GM12878 (cell line): Measurements from ENCODE around the gene SLC34A1. TPM values are rescaled to one million over a fixed set of nuclear protein-coding genes. Genes with fewer than 3 reads are reported as not detected.

Experiments used
- ATAC-seq: fragments of 200-7000 bp; cut with Tn5 transposase; 3 replicates; pipeline ENCODE4 v1.9.1; 2020; ENCODE audit warnings: mild to moderate bottlenecking, moderate library complexity
- BruUV-seq: library from RNA; stranded (reverse); fragments of 400-500 nt; replicated peaks from 2 replicates; lab custom pipeline; 2021; lab: Mats Ljungman, UMichigan
- CTCF ChIA-PET: fragments of 300-600 bp; sonication (Branson Sonifier 250); formaldehyde crosslinking; extraction: SDS; loops from one replicate; lab custom pipeline; 2021; ENCODE audit warnings: inconsistent platforms; lab: Yijun Ruan, JAX
- POLR2A ChIA-PET: fragments of 350-600 bp; formaldehyde crosslinking; extraction: SDS; loops from one replicate; lab custom pipeline; 2021; ENCODE audit warnings: inconsistent platforms; lab: Charles Lee
- RAD21 ChIA-PET: fragments of 300-600 bp; sonication (Branson Sonifier 250); formaldehyde crosslinking; loops from one replicate; lab custom pipeline; 2023; ENCODE audit warnings: antibody characterized with exemption; ENCODE audit not compliant: unreplicated experiment; lab: Charles Lee
- SMC1A ChIA-PET: fragments of 300-600 bp; sonication (Branson Sonifier 250); formaldehyde crosslinking; loops from one replicate; lab custom pipeline; 2023; ENCODE audit not compliant: unreplicated experiment, uncharacterized antibody; lab: Charles Lee
- DNase-seq: peaks from one replicate; pipeline ENCODE4 v3.0.0-alpha.2; 2011; ENCODE audit warnings: low read depth, low spot score
- FAIRE-seq: peaks from 3 replicates; lab custom pipeline; 2011; peaks lifted over from hg19 to GRCh38; lab: Jason Lieb, UNC
- H2AFZ ChIP-seq: 2 replicates; pipeline ENCODE4 v1.6.0; 2011; ENCODE audit warnings: low read depth, low read length, control low read depth; ENCODE audit not compliant: control insufficient read depth
- H3K27ac ChIP-seq: 2 replicates; pipeline ENCODE4 v1.5.1; 2011; ENCODE audit warnings: control low read depth; ENCODE audit not compliant: control insufficient read depth, insufficient read depth
- H3K27me3 ChIP-seq, 2 experiments: replicated peaks in 1 of 2; 2 replicates each; pipeline versions ENCODE4 v1.6.0 to v1.6.1; 2011; ENCODE audit warnings: low read length in 1 of 2; ENCODE audit not compliant: control insufficient read depth in 2 of 2, insufficient read depth in 2 of 2
- H3K36me3 ChIP-seq, 2 experiments: 2 replicates each; pipeline ENCODE4 v1.5.1; 2011; ENCODE audit warnings: low read length in 1 of 2; ENCODE audit not compliant: control insufficient read depth in 2 of 2, insufficient read depth in 2 of 2
- H3K4me1 ChIP-seq: 2 replicates; pipeline ENCODE4 v1.6.1; 2011; ENCODE audit warnings: mild to moderate bottlenecking, low read length, moderate library complexity, mixed read lengths; ENCODE audit not compliant: control insufficient read depth, insufficient read depth
- H3K4me2 ChIP-seq: 2 replicates; pipeline ENCODE4 v1.6.0; 2011; ENCODE audit warnings: control low read depth; ENCODE audit not compliant: control insufficient read depth, insufficient read depth
- H3K4me3 ChIP-seq: fragments of 200-600 bp; sonication (generic); 2 replicates; pipeline ENCODE4 v1.5.1; 2016
- H3K79me2 ChIP-seq: 2 replicates; pipeline ENCODE4 v1.6.0; 2011; ENCODE audit warnings: low read length; ENCODE audit not compliant: control insufficient read depth, insufficient read depth
- H3K9ac ChIP-seq: 2 replicates; pipeline ENCODE4 v1.8.0; 2011; ENCODE audit warnings: low read length, control low read depth, mixed read lengths; ENCODE audit not compliant: control insufficient read depth, insufficient read depth
- H3K9me3 ChIP-seq: replicated peaks from 3 replicates; pipeline ENCODE4 v1.5.1; 2011; ENCODE audit warnings: mild to moderate bottlenecking, low read length; ENCODE audit not compliant: control insufficient read depth, insufficient read depth
- H4K20me1 ChIP-seq: 2 replicates; pipeline ENCODE4 v1.6.0; 2011; ENCODE audit not compliant: control insufficient read depth, insufficient read depth
- CBX3 ChIP-seq: fragments of 200-600 bp; sonication (generic); IDR thresholded peaks from 2 replicates; pipeline ENCODE4 v1.6.1; 2016; ENCODE audit warnings: low read depth, borderline replicate concordance
- HDGF ChIP-seq: fragments of 450-650 bp; IDR thresholded peaks from 2 replicates; pipeline ENCODE4 v1.6.1; 2016; ENCODE audit warnings: antibody characterized with exemption
- KLF5 ChIP-seq: fragments of 450-650 bp; IDR thresholded peaks from 2 replicates; pipeline ENCODE4 v1.6.1; 2014; ENCODE audit warnings: mild to moderate bottlenecking; ENCODE audit not compliant: partially characterized antibody
- NR2C1 ChIP-seq: fragments of 450-650 bp; IDR thresholded peaks from 2 replicates; pipeline ENCODE4 v1.6.1; 2017; ENCODE audit warnings: antibody characterized with exemption, mild to moderate bottlenecking, moderate library complexity
- WGBS: methylation state at CpG from one replicate; pipeline ENCODE4 v1.1.6; 2016; ENCODE audit warnings: low lambda C conversion rate; ENCODE audit not compliant: insufficient replicate concordance, insufficient coverage; ENCODE audit errors: missing lambda C conversion rate; 5-methylcytosine and 5-hydroxymethylcytosine counted together
- in situ Hi-C: fragments of 300-500 bp; cut with MboI; formaldehyde crosslinking; loops from 9 replicates; pipeline ENCODE4 v1.14.3; 2018; ENCODE audit warnings: mixed read lengths
- intact Hi-C: fragments of 100-400 bp; cut with micrococcal nuclease; formaldehyde crosslinking; loops from one replicate; pipeline ENCODE4 v1.14.2; 2022; ENCODE audit not compliant: unreplicated experiment
- polyA plus RNA-seq, 11 experiments: library from polyadenylated mRNA; depleted of rRNA in 4 of 11; unstranded in 6 of 11; stranded (reverse) in 5 of 11; fragments of >200 nt; fragmentation: Nextera tagmentation in 4 of 11; fragmentation: Illumina TruSeq in 1 of 11; extraction: Ambion mirVana in 4 of 11; extraction: Trizol in 1 of 11; gene quantifications; 1 replicate in 1 of 11; 2 replicates in 10 of 11; pipeline versions ENCODE4 v1.2.1 to v1.2.3, GENCODE V29; 2011 to 2016; ENCODE audit warnings: inconsistent platforms in 2 of 11, missing spikeins in 2 of 11, low read depth in 1 of 11
- total RNA-seq, 4 experiments: library from RNA; depleted of rRNA in 3 of 4; stranded (reverse); fragments of >200 nt in 3 of 4; fragmentation: Illumina TruSeq in 1 of 4; extraction: Trizol in 1 of 4; gene quantifications; 2 replicates each; pipeline versions ENCODE4 v1.2.1 to v1.2.3, GENCODE V29; 2013 to 2021
- TF ChIP-seq, protein P1 (sequence below): fragments of 450-650 bp; IDR thresholded peaks from 2 replicates; pipeline ENCODE4 v1.6.1; 2016; ENCODE audit warnings: mild to moderate bottlenecking

SLC34A1 gene
- total and polyA plus RNA-seq, 10 of the 15 experiments (the other 5 are each of a cell fraction or from before 2014, with no cell fraction given) = 0.03 to 0.14 (median 0.09) TPM; not detected in 2

DNA sequence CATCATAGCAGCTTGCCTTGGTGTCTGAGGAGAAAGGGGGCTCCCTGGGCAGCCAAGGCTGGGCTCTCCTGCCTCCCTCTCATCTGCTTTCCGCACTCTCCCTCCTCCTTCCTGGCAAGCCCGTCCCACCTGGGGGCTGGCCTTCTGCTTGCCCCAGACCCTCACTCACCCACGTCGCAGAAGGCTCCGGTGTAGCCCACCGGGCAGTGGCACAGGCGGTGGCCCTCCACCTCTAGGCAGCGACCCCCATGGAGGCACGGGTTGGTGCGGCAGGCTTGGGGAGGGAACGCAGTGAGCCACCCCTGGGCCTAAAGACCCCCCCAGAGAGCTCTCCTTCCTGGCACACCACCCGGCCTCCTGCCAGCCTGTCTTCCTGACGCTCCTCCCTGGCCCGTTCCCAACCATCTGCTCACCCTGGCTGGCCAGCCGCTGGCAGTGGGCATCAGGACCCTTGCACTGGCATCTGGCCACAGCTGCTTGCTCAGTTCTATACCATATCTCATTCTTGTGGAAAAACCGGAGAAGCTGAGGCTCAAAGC lies 20.5 kb downstream of the SLC34A1 start:
- no peaks in the 10 kb centered on the region for H3K9me3 ChIP-seq
- H3K27ac ChIP-seq = peak overlapping the region; percentile 35; the same call in 1 of the 2 replicates
- in situ Hi-C loops (no loop called here), intact Hi-C loops (loop anchor here (1.0 kb wide), 1 partner anchor 50 kb away; no protein-coding TSS in a partner anchor)
- peak overlapping the region; percentile 79; the same call in 1 of the 2 replicates for H3K4me3 ChIP-seq
- FAIRE-seq (no peak), ATAC-seq (no peak), DNase-seq (no peak)
- ChIA-PET POLR2A (interaction anchor here (1.0 to 11.0 kb wide), 15 partner anchors 8 to 97 kb away, joined by 3 to 174 read pairs (median 6); partner anchors contain the start of genes GRK6, PDLIM7 and PRR7), SMC1A (interaction anchor here (0.7 to 7.4 kb wide), 16 partner anchors 9 to 106 kb away, joined by 3 to 105 read pairs (median 8); partner anchors contain the start of genes GRK6, PDLIM7 and PRR7), CTCF (interaction anchor here (0.7 to 8.3 kb wide), 28 partner anchors 10 to 106 kb away, joined by 3 to 391 read pairs (median 8); partner anchors contain the start of genes GRK6, PDLIM7, PRR7 and RGS14), RAD21 (interaction anchor here (0.7 to 6.5 kb wide), 21 partner anchors 8 to 106 kb away, joined by 3 to 291 read pairs (median 8); partner anchors contain the start of genes GRK6, PDLIM7, PRR7 and RGS14)
- H3K4me2 ChIP-seq = peak overlapping the region; percentile 87
- H3K27me3 ChIP-seq = no peaks in the 10 kb centered on the region; a peak in 1 of 4 replicates
- peaks cover 28% of the 10 kb centered on the region for H3K4me1 ChIP-seq
- H3K79me2 ChIP-seq = no peaks in the 10 kb centered on the region
- BruUV-seq = no TSS peak
- peak overlapping the region; percentile 88 for H2AFZ ChIP-seq
- H4K20me1 ChIP-seq = no peaks in the 10 kb centered on the region
- WGBS = 56% methylated on average over 13 of the region's 16 CpGs
- TF ChIP-seq HDGF (peak; percentile 82), CBX3 (no peak), NR2C1 (no peak), KLF5 (no peak)
- TF ChIP-seq, protein P1, sequence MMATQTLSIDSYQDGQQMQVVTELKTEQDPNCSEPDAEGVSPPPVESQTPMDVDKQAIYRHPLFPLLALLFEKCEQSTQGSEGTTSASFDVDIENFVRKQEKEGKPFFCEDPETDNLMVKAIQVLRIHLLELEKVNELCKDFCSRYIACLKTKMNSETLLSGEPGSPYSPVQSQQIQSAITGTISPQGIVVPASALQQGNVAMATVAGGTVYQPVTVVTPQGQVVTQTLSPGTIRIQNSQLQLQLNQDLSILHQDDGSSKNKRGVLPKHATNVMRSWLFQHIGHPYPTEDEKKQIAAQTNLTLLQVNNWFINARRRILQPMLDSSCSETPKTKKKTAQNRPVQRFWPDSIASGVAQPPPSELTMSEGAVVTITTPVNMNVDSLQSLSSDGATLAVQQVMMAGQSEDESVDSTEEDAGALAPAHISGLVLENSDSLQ = peak; percentile 8; the same call in 1 of the 2 replicates
- TF ChIP-seq, all 136 proteins: peak for 2
- no peaks in the 10 kb centered on the region for H3K36me3 ChIP-seq
- peak overlapping the region; percentile 49 for H3K9ac ChIP-seq
